Dermis blood vessel endothelial cell (primary cell): Measurements from ENCODE around the gene BTRC. TPM values are rescaled to one million over a fixed set of nuclear protein-coding genes. Genes with fewer than 3 reads are reported as not detected.

ENCODE experiments used
- DNase-seq: peaks from one replicate; pipeline ENCODE4 v3.0.0; 2010
- total RNA-seq: library from RNA; depleted of rRNA; stranded (reverse); fragments of >200 nt; gene quantifications from 2 replicates; pipeline ENCODE4 v1.2.3, GENCODE V29; 2014

Gene BTRC
- total RNA-seq, 1 donor from 2014 or later, result 9.5 TPM

GRCh38 chr10:101485681-101486554 lies 132.0 kb downstream of the BTRC start:
- DNase-seq, result no peak

GRCh38 chr10:101487399-101487798 lies 133.4 kb downstream of the BTRC start:
- no peak for DNase-seq

- DNase-seq, result peak; percentile 9
Observed at GRCh38 chr10:101489355-101489754, 135.4 kb downstream of the BTRC start.

GRCh38 chr10:101490026-101490425 lies 136.1 kb downstream of the BTRC start:
- no peak for DNase-seq

- no peak for DNase-seq
Observed at GRCh38 chr10:101492205-101492604, 138.2 kb downstream of the BTRC start.

GRCh38 chr10:101492814-101493213 lies 138.8 kb downstream of the BTRC start:
- no peak for DNase-seq

GRCh38 chr10:101493249-101493648 lies 139.3 kb downstream of the BTRC start:
- no peak for DNase-seq

GRCh38 chr10:101493782-101494281 lies 139.9 kb downstream of the BTRC start:
- no peak for DNase-seq

- no peak for DNase-seq
Observed at GRCh38 chr10:101494650-101495049, 140.7 kb downstream of the BTRC start.

GRCh38 chr10:101495324-101495925 lies 141.5 kb downstream of the BTRC start:
- peak; percentile 57 for DNase-seq

- no peak for DNase-seq
Observed at GRCh38 chr10:101504438-101504837, 150.5 kb downstream of the BTRC start.

- no peak for DNase-seq
Observed at GRCh38 chr10:101506829-101507661, 153.1 kb downstream of the BTRC start.

GRCh38 chr10:101507828-101508227 lies 153.9 kb downstream of the BTRC start:
- DNase-seq, result no peak

- no peak for DNase-seq
Observed at GRCh38 chr10:101511938-101512337, 158.0 kb downstream of the BTRC start.

- peak; percentile 17 for DNase-seq
Observed at GRCh38 chr10:101512738-101513137, 158.8 kb downstream of the BTRC start.

GRCh38 chr10:101513733-101514132 lies 159.8 kb downstream of the BTRC start:
- no peak for DNase-seq

- DNase-seq, result no peak
Observed at GRCh38 chr10:101525848-101526247, 171.9 kb downstream of the BTRC start.

- DNase-seq, result no peak
Observed at GRCh38 chr10:101529207-101529606, 175.2 kb downstream of the BTRC start.

- DNase-seq, result no peak
Observed at GRCh38 chr10:101529725-101530553, 176.0 kb downstream of the BTRC start.

GRCh38 chr10:101535949-101536348 lies 182.0 kb downstream of the BTRC start:
- DNase-seq, result peak; percentile 82

GRCh38 chr10:101536800-101537199 lies 182.8 kb downstream of the BTRC start:
- peak; percentile 55 for DNase-seq

GRCh38 chr10:101538446-101538845 lies 184.5 kb downstream of the BTRC start:
- DNase-seq, result no peak
